ENCODE data around the gene SPAG9.

Gene SPAG9

DNA sequence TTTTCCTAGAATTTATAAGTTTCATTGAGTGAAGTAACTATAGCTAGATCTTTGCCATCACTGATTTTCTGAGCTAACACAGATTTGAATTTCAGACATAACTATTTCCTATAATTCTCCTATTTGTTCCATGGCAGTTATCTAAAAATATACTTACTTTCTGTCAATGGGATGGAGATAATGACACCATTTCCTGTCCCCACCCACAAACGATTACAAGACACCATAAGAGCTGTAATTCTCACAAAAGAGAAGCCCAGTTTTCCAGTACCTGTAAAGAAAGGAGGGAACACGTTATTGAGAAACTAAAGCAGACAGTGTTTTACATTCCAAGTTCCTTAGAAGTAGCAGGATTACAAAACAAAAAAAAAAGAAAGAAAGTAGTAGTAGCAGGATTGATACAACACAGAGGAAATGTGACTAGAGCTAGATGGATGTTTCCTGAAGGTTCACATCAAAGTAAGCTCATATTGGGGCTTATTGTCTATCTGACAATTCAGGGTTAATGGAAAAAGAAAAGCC lies 143.7 kb downstream of the SPAG9 start:
- no peak overlapping the region for H3K27ac ChIP-seq (ENCODE audit: low read length)
- no peak for TF ChIP-seq EZH2 (optimal IDR thresholded peaks at IDR 0.05; ENCODE audit: low read depth, low read length)
- TF ChIP-seq EZH2phosphoT487 (IDR thresholded peaks at IDR 0.05; ENCODE audit: low read length): no peak
- TF ChIP-seq, protein P1, sequence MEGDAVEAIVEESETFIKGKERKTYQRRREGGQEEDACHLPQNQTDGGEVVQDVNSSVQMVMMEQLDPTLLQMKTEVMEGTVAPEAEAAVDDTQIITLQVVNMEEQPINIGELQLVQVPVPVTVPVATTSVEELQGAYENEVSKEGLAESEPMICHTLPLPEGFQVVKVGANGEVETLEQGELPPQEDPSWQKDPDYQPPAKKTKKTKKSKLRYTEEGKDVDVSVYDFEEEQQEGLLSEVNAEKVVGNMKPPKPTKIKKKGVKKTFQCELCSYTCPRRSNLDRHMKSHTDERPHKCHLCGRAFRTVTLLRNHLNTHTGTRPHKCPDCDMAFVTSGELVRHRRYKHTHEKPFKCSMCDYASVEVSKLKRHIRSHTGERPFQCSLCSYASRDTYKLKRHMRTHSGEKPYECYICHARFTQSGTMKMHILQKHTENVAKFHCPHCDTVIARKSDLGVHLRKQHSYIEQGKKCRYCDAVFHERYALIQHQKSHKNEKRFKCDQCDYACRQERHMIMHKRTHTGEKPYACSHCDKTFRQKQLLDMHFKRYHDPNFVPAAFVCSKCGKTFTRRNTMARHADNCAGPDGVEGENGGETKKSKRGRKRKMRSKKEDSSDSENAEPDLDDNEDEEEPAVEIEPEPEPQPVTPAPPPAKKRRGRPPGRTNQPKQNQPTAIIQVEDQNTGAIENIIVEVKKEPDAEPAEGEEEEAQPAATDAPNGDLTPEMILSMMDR (IDR thresholded peaks at IDR 0.05; ENCODE audit: low read length): no peak
- no peaks in the 10 kb centered on the region for H3F3A ChIP-seq (ENCODE audit: insufficient read depth, low read length)
- H3K9ac ChIP-seq (ENCODE audit: low read length): no peak overlapping the region
- H3K4me1 ChIP-seq (ENCODE audit: low read length): no peaks in the 10 kb centered on the region
- no peak overlapping the region for H3K4me2 ChIP-seq (ENCODE audit: low read depth, low read length)
- H3K27me3 ChIP-seq (replicated peaks; ENCODE audit: insufficient read depth, low read length): no peaks in the 10 kb centered on the region
- H3K9me2 ChIP-seq (replicated peaks; ENCODE audit: insufficient read depth, low read length): no peaks in the 10 kb centered on the region
- no peaks in the 10 kb centered on the region for H4K20me1 ChIP-seq (ENCODE audit: insufficient read depth, low read length)
- H3K4me3 ChIP-seq (ENCODE audit: low read length): no peak overlapping the region
- H3K79me2 ChIP-seq (ENCODE audit: low read length): no peaks in the 10 kb centered on the region
- no peak for DNase-seq
- no peak overlapping the region for H2AFZ ChIP-seq (ENCODE audit: low read length)
- H3K9me3 ChIP-seq (replicated peaks; ENCODE audit: insufficient read depth, low read length): no peaks in the 10 kb centered on the region
- peaks cover 7% of the 10 kb centered on the region; the same call in 1 of the 2 replicates for H3K36me3 ChIP-seq (replicated peaks; ENCODE audit: insufficient read depth, low read length)

DNA sequence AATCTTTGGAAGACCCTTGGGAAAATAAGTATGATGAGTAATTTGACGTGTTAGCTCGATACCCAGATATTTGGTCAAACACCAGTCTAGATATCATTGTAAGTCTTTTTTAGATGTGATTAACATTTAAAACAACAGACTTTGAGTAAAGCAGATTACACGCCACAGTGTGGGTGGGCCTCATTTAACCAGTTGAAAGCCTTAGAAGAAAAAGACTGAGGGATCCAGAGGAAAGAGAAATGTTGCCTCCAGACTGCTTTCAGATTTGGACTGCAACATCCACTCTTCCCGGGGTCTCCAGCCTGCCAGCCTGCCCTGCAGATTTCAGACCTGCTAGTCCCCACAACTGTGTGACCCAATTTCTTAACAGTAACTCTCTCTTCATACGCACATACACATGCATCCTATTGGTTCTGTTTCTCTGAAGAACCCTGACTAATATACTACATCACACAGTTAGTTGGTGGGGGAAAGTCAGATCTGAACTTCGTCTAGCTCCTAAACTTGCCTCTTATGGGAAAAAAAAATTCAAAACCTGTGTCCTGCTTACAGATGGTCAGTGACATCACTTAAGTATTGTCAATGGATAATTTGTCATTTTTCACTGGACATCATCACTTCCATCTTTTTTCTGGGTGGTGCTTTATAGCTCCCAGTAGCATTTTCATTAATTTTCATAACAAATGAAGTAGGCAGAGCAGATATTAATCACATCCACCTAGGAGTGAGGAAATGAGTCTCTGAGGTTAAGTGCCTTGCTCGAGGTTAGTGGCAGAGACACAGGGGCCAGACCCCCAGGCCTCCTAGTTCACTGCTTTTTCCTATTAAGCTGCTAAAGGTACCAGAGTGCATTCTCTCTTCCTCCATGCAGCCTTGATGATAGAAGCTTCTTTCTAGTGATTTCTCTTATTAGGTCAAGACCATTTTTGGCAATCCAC lies 146.8 kb downstream of the SPAG9 start:
- Histone ChIP-seq H2AFZ (ENCODE audit: low read length) (no peak overlapping the region), H3K27ac (ENCODE audit: low read length) (no peak overlapping the region), H3K9me2 (replicated peaks; ENCODE audit: insufficient read depth, low read length) (no peaks in the 10 kb centered on the region), H3F3A (ENCODE audit: insufficient read depth, low read length) (no peaks in the 10 kb centered on the region), H3K9ac (ENCODE audit: low read length) (no peak overlapping the region), H3K36me3 (replicated peaks; ENCODE audit: insufficient read depth, low read length) (peaks cover 7% of the 10 kb centered on the region; the same call in 1 of the 2 replicates), H3K4me3 (ENCODE audit: low read length) (no peak overlapping the region), H3K27me3 (replicated peaks; ENCODE audit: insufficient read depth, low read length) (no peaks in the 10 kb centered on the region), H3K4me1 (ENCODE audit: low read length) (no peaks in the 10 kb centered on the region), H3K9me3 (replicated peaks; ENCODE audit: insufficient read depth, low read length) (no peaks in the 10 kb centered on the region), H3K79me2 (ENCODE audit: low read length) (no peaks in the 10 kb centered on the region), H4K20me1 (ENCODE audit: insufficient read depth, low read length) (no peaks in the 10 kb centered on the region), H3K4me2 (ENCODE audit: low read depth, low read length) (no peak overlapping the region)
- TF ChIP-seq EZH2 (optimal IDR thresholded peaks at IDR 0.05; ENCODE audit: low read depth, low read length): no peak
- TF ChIP-seq, protein P1 (IDR thresholded peaks at IDR 0.05; ENCODE audit: low read length): no peak
- no peak for TF ChIP-seq EZH2phosphoT487 (IDR thresholded peaks at IDR 0.05; ENCODE audit: low read length)
- no peak for DNase-seq

DNA sequence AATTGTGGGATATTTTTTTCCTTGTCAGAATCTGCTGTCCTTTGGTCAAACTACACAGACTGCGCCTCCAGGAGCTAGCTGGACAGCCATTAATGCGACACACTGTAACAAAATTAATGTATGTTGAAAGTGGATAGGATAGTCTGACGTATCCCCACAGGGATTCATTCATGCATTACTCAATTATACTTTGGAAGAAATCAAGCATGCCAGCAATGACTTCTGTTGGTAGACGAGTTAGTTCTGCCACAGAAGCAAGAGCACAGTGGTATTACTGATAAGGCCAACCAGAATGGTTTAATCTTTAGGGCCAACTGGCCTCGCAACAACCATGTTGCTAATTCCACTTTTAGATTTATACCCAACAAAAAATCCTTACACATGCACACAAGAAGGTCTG lies 148.1 kb downstream of the SPAG9 start:
- no peak for DNase-seq
- Histone ChIP-seq H3K9me3 (replicated peaks; ENCODE audit: insufficient read depth, low read length) (no peaks in the 10 kb centered on the region), H3K4me2 (ENCODE audit: low read depth, low read length) (no peak overlapping the region), H3K9me2 (replicated peaks; ENCODE audit: insufficient read depth, low read length) (no peaks in the 10 kb centered on the region), H4K20me1 (ENCODE audit: insufficient read depth, low read length) (no peaks in the 10 kb centered on the region), H3K36me3 (replicated peaks; ENCODE audit: insufficient read depth, low read length) (peaks cover 7% of the 10 kb centered on the region; the same call in 1 of the 2 replicates), H3K9ac (ENCODE audit: low read length) (no peak overlapping the region), H3K27ac (ENCODE audit: low read length) (no peak overlapping the region), H3K27me3 (replicated peaks; ENCODE audit: insufficient read depth, low read length) (no peaks in the 10 kb centered on the region), H3F3A (ENCODE audit: insufficient read depth, low read length) (no peaks in the 10 kb centered on the region), H3K79me2 (ENCODE audit: low read length) (no peaks in the 10 kb centered on the region), H3K4me1 (ENCODE audit: low read length) (no peaks in the 10 kb centered on the region), H3K4me3 (ENCODE audit: low read length) (no peak overlapping the region), H2AFZ (ENCODE audit: low read length) (no peak overlapping the region)
- TF ChIP-seq EZH2phosphoT487 (IDR thresholded peaks at IDR 0.05; ENCODE audit: low read length) (no peak), EZH2 (optimal IDR thresholded peaks at IDR 0.05; ENCODE audit: low read depth, low read length) (no peak)
- TF ChIP-seq, protein P1 (IDR thresholded peaks at IDR 0.05; ENCODE audit: low read length): no peak

Data from MM.1S (cell line).